ENCODE data around the gene TRH. TPM values are rescaled to one million over a fixed set of nuclear protein-coding genes. Genes with fewer than 3 reads are reported as not detected.

Gene TRH
- not detected in 2 replicates for total RNA-seq

GRCh38 chr3:129974564-129974832 lies at the start of gene TRH:
TRH (plus strand) TSS chr3:129974720; CDS start chr3:129975817, 1,097 bp downstream.
- DNase-seq (ENCODE audit: low read depth) (no peak), FAIRE-seq (no peak)
- TF ChIP-seq CTCF (IDR thresholded peaks at IDR 0.05; ENCODE audit: insufficient read depth, low read length, severe bottlenecking), result no peak
- no peak within 1 kb of the TSS for H3K4me3 ChIP-seq (ENCODE audit: low read depth, low read length)
- no peaks in the 10 kb centered on the region for H3K36me3 ChIP-seq (ENCODE audit: control insufficient read depth, insufficient read depth, low read length)
- H3K27me3 ChIP-seq (ENCODE audit: control insufficient read depth, insufficient read depth, low read length), result peaks cover 27% of the 10 kb centered on the region

- peak; percentile 77 for FAIRE-seq
- no peaks in the 10 kb centered on the region for H3K36me3 ChIP-seq (ENCODE audit: control insufficient read depth, insufficient read depth, low read length)
- no peaks in the 10 kb centered on the region for H3K27me3 ChIP-seq (ENCODE audit: control insufficient read depth, insufficient read depth, low read length)
- DNase-seq (ENCODE audit: low read depth), result no peak
- no peak for TF ChIP-seq CTCF (IDR thresholded peaks at IDR 0.05; ENCODE audit: insufficient read depth, low read length, severe bottlenecking)
- no peak overlapping the region for H3K4me3 ChIP-seq (ENCODE audit: low read depth, low read length)
Observed at GRCh38 chr3:129927072-129927471, 47.4 kb upstream of the TRH start.

- no peaks in the 10 kb centered on the region for H3K27me3 ChIP-seq (ENCODE audit: control insufficient read depth, insufficient read depth, low read length)
- no peak for FAIRE-seq
Observed at GRCh38 chr3:129929383-129929782, 45.1 kb upstream of the TRH start.

GRCh38 chr3:129933471-129933870 lies 41.0 kb upstream of the TRH start:
- FAIRE-seq, result no peak
- H3K4me3 ChIP-seq (ENCODE audit: low read depth, low read length), result no peak overlapping the region
- no peaks in the 10 kb centered on the region for H3K36me3 ChIP-seq (ENCODE audit: control insufficient read depth, insufficient read depth, low read length)
- TF ChIP-seq CTCF (IDR thresholded peaks at IDR 0.05; ENCODE audit: insufficient read depth, low read length, severe bottlenecking), result no peak
- H3K27me3 ChIP-seq (ENCODE audit: control insufficient read depth, insufficient read depth, low read length), result no peaks in the 10 kb centered on the region
- no peak for DNase-seq (ENCODE audit: low read depth)

More at GRCh38 chr3:129929383-129929782, 45.1 kb upstream of the TRH start:
- no peak for DNase-seq (ENCODE audit: low read depth)
- Histone ChIP-seq H3K36me3 (ENCODE audit: control insufficient read depth, insufficient read depth, low read length) (no peaks in the 10 kb centered on the region), H3K4me3 (ENCODE audit: low read depth, low read length) (no peak overlapping the region)
- no peak for TF ChIP-seq CTCF (IDR thresholded peaks at IDR 0.05; ENCODE audit: insufficient read depth, low read length, severe bottlenecking)

- no peak for FAIRE-seq
- Histone ChIP-seq H3K36me3 (ENCODE audit: control insufficient read depth, insufficient read depth, low read length) (no peaks in the 10 kb centered on the region), H3K4me3 (ENCODE audit: low read depth, low read length) (no peak overlapping the region), H3K27me3 (ENCODE audit: control insufficient read depth, insufficient read depth, low read length) (no peaks in the 10 kb centered on the region)
- peak; percentile 23 for DNase-seq (ENCODE audit: low read depth)
- TF ChIP-seq CTCF (IDR thresholded peaks at IDR 0.05; ENCODE audit: insufficient read depth, low read length, severe bottlenecking), result peak; percentile 70
Observed at GRCh38 chr3:129934234-129935123, 40.0 kb upstream of the TRH start.

GRCh38 chr3:129936757-129937156 lies 37.8 kb upstream of the TRH start:
- FAIRE-seq (no peak), DNase-seq (ENCODE audit: low read depth) (peak; percentile 58)
- no peaks in the 10 kb centered on the region for H3K36me3 ChIP-seq (ENCODE audit: control insufficient read depth, insufficient read depth, low read length)
- no peak for TF ChIP-seq CTCF (IDR thresholded peaks at IDR 0.05; ENCODE audit: insufficient read depth, low read length, severe bottlenecking)
- H3K27me3 ChIP-seq (ENCODE audit: control insufficient read depth, insufficient read depth, low read length), result no peaks in the 10 kb centered on the region
- H3K4me3 ChIP-seq (ENCODE audit: low read depth, low read length), result peak overlapping the region; percentile 38

Measured in bronchial epithelial cell (primary cell).